GM21447 (cell line): ENCODE results near the gene DMXL2.
"Not testable (repeated sequence)": the region's sequence is repeated elsewhere in the genome, so short reads cannot be mapped to it uniquely, and the experiment has no call there.

Experiments
- ATAC-seq: cut with Tn5 transposase; IDR thresholded peaks from one replicate; pipeline ENCODE4 v1.9.1; 2021; ENCODE audit not compliant: unreplicated experiment

The DMXL2 gene, protein sequence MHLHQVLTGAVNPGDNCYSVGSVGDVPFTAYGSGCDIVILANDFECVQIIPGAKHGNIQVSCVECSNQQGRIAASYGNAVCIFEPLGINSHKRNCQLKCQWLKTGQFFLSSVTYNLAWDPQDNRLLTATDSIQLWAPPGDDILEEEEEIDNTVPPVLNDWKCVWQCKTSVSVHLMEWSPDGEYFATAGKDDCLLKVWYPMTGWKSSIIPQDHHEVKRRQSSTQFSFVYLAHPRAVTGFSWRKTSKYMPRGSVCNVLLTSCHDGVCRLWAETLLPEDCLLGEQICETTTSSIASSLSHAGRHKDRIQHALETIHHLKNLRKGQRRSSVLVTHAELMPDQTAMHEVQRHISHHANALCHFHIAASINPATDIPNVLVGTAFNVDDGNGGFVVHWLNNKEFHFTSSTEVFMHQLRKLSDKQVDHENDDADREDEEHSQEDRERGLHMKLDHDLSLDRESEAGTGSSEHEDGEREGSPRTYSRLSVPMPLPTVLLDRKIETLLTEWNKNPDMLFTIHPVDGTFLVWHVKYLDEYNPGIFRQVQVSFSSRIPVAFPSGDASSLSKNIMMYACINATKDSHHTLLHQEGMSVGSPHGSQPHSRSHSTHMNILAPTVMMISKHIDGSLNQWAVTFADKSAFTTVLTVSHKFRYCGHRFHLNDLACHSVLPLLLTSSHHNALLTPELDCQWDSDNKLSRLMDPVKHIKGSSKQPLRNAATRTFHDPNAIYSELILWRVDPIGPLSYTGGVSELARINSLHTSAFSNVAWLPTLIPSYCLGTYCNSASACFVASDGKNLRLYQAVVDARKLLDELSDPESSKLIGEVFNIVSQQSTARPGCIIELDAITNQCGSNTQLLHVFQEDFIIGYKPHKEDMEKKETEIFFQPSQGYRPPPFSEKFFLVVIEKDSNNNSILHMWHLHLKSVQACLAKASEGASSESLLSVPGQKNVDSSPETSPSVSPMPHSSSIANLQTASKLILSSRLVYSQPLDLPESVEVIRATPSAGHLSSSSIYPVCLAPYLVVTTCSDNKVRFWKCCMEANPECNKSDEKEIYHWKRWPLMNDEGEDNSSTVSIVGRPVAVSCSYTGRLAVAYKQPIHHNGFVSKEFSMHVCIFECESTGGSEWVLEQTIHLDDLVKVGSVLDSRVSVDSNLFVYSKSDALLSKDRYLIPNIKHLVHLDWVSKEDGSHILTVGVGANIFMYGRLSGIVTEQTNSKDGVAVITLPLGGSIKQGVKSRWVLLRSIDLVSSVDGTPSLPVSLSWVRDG (N-terminal part only)

GRCh38 chr15:51622604-51623370 is at the start of gene DMXL2:
Gene DMXL2 (minus strand): TSS chr15:51622771. CDS start chr15:51622545, 226 bp downstream.
- ATAC-seq, result peak; percentile 30

DNA sequence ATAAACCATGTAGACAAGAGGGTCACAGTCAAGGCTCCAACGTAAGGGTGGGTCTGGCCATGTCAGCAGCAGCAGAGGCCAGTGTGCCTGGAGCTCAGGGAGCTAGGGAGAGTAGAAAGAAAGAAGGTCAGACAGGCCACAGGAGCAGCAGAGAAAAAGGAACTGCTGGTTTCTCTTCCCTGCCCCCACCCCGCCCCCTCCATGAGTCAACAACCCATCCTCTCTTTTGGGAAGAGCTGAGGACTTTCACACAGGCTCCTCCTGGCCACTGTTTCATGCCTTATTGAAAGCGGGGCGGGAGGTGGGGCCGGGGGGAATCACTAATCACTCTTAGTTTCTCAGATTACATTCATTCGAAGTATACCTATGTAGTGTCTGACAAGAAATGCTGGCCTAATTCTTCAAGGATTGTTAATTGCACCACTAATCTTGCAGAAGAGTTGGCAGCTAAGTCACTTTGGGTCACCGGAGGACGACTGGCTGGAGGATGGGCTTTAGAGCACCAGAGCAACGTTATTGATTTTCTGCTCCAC is 49.6 kb upstream of the DMXL2 start:
- no peak for ATAC-seq

GRCh38 chr15:51669381-51669780 is 46.8 kb upstream of the DMXL2 start:
- no peak for ATAC-seq

GRCh38 chr15:51668446-51668845 is 45.9 kb upstream of the DMXL2 start:
- ATAC-seq, result no peak

DNA sequence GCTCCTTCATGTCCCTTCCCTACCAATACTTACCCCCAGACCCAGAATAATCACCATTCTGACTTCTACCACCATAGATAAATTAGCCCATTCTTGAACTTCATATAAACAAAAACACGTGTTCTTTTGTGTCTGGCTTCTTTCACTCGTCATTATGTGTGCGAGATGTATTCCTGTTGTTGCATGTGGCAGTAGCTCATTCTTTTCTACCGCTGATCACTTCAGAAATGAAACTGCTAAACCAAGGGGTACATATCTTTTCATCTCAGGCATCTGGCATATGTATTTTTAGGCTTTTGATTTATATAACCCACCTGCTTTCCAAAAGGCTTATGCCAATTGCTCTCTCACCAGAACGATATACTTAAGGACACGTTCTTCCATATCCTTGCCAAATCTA is 44.9 kb upstream of the DMXL2 start:
- ATAC-seq, result no peak

DNA sequence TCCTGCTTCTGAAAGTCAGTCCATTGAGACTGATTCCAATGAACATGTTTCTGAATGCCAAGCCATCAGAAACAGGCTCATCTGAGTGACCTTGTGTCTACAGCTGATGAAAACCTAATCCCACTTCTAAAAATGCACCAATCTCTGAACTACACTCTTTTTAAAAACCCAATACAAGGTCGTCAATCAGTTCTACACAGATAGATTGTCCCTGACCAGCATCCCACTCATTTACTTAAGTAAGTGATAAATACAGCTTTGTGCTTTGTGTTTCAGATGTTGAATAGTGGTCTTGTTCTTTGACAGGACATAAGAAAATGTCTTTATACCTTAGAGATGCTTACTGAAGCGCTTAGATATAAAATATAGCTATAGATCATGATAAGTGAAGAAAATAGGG is 38.5 kb upstream of the DMXL2 start:
- ATAC-seq, result no peak

DNA sequence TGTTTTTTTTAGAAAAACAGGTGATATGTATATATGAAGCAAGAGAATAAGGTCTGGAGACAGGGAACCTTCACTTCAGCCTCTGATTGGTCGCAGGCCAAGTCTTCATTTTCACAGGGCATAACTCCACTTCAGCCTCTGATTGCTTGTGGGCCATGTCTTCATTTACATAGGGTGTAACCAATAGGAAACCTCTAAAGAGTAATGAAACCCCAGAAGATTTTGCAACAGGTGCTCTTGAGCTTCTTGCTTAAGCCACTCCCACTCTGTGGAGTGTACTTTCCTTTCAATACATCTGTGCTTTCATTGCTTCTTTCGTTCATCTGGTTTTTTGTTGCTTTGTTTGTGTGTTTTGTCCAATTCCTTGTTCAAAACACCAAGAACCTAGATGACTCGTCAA is 36.1 kb upstream of the DMXL2 start:
- ATAC-seq, result no peak

DNA sequence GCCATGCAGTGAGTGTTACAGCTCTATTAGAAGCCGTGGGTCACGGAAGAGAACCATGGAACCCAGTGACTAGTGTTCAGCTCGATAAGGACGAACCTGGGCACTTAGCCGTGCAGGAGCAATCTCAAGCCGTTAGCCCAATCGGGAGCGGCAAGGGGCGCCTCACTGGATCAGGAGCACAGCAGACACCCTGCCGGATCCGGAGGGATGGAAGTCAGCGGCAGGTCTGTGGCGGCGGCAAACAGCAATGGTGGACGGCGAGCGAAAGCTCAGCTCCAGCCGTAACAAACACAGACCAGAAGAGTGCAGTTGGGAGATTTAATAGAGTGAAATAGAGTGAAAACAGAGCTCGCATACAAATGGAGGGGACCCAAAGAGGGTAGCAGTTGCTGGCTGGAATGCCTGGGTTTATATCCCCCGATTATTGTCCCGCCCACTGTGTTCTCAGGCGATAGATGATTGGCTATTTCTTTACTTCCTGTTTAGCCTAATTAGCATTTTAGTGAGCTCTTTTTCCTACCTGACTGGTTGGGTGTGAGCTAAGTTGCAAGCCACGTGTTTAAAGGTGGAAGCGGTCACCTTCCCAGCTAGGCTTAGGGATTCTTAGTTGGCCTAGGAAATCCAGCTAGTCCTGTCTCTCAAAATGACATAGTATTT is 33.0 kb upstream of the DMXL2 start:
- not testable (repeated sequence) for ATAC-seq

GRCh38 chr15:51652084-51652668 is 29.6 kb upstream of the DMXL2 start:
- ATAC-seq, result no peak

DNA sequence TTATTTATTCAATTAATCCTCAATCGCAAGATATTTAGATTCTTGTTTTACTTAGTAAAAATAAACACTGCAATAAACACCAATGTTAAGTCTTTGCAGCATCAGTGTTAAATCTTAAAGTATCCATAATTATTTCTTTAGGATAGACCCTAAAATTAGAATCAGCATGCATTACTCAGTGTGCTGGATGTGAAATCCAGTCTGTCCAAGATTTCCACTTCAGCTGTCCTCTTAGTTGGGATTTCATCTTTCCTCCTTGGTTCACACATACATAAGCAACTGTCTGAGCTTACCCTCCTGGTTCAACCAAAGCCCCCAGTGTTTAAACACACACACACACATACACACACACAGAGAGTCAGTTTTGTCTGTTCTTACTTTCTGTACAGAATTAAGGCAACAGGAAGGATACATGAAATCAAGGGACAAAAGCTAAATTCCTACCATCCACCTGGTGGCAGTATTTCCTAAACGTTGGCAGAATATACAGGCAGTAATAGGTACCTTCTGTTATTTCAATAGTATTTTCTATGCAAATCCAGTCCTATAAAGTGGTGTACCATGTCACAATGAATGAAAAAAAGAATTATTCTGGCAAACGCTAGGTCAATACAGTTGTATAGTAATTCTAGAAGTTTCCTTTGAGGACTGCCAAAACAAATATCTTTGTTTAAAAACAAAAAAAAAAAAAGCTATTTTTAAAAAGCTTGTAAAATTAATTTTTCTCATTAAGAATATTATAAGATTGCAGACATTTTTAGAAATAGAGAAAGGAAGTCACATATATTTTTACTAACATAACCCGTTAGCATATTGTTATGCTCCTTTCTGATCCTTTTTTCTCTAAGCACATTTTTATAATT is 27.3 kb upstream of the DMXL2 start:
- ATAC-seq, result peak; percentile 69

DNA sequence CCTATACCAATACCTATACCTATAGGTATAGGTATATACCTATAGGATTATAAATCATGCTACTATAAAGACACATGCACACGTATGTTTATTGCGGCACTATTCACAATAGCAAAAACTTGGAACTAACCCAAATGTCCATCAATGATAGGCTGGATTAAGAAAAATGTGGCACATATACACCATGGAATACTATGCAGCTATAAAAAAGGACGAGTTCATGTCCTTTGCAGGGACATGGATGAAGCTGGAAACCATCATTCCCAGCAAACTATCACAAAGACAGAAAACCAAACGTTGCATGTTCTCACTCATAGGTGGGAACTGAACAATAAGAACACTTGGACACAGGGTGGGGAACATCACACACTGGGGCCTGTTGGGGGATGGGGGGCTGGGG is 26.1 kb upstream of the DMXL2 start:
- ATAC-seq, result not testable (repeated sequence)

DNA sequence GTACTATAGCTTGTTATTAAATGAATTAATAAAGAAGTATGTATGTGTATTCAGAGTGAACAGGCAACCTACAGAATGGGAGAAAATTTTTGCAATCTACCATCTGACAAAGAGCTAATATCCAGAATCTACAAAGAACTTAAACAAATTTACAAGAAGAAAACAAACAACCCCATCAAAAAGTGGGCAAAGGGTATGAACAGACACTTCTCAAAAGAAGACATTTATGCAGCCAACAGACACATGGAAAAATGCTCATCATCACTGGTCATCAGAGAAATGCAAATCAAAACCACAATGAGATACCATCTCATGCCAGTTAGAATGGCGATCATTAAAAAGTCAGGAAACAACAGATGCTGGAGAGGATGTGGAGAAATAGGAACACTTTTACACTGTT is 25.5 kb upstream of the DMXL2 start:
- ATAC-seq, result not testable (repeated sequence)

DNA sequence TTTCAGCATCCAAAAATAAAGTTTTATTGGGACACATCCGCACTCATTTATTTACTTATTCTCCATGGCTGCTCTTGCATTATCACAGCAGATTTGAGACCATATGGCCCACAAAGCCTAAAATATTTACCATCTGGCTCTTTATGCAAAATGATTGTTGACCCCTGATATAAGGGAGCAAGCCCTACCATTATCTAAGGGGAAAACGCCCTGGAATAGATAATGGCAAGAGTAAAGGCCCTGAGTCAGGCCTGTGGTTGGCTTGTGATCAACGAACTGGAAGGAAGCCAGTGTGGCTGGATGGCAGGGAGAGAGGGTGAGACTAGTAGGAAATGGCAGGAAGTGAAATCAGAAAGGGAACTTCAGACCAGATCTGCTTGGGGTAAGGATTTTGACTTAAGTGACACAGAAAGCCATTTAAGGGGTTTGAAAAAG is 24.6 kb upstream of the DMXL2 start:
- no peak for ATAC-seq

GRCh38 chr15:51642696-51643095 is 20.1 kb upstream of the DMXL2 start:
- ATAC-seq, result no peak

GRCh38 chr15:51641490-51642130 is 19.0 kb upstream of the DMXL2 start:
- ATAC-seq, result no peak

GRCh38 chr15:51634591-51635198 is 12.1 kb upstream of the DMXL2 start:
- ATAC-seq, result no peak

DNA sequence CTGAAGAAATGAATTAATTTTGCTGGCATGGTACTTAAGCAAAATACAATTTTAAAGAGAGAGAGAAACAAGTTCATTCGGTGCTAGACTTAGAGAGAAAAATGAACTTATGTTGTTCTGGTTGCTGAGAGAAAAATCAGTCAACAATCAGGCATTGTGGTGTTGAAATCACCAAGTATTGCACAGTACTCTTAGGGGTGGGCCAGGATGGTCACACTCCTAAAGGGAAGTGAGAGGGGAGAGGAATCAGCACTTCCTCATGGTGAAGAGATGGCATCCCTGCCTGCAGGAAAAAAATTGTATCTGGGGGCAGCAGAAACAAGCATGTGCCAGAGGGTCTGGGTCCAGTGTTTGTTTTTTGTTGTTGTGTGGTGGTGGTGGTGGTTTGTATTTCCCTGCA is 7.0 kb upstream of the DMXL2 start:
- no peak for ATAC-seq
